HepG2 (cell line): ENCODE results near the gene MCF2L. TPM values are rescaled to one million over a fixed set of nuclear protein-coding genes. Genes with fewer than 3 reads are reported as not detected.

ENCODE experiments used
- AKAP8 ChIP-seq: sonication (generic); formaldehyde crosslinking; IDR thresholded peaks from 2 replicates; pipeline ENCODE4 v1.5.1; 2020; ENCODE audit warnings: mild to moderate bottlenecking, missing genetic modification reagents
- HNRNPL ChIP-seq: fragments of 200-400 bp; formaldehyde crosslinking; IDR thresholded peaks from 2 replicates; pipeline ENCODE4 v1.6.1; 2017; ENCODE audit warnings: mild to moderate bottlenecking, low read depth, low read length
- KDM3A ChIP-seq: IDR thresholded peaks from 2 replicates; pipeline ENCODE4 v1.6.1; 2018; ENCODE audit warnings: low read depth, missing compliant biosample characterization
- KLF9 ChIP-seq: IDR thresholded peaks from 2 replicates; pipeline ENCODE4 v1.6.1; 2016; ENCODE audit warnings: low read depth
- MEIS2 ChIP-seq: sonication (generic); formaldehyde crosslinking; IDR thresholded peaks from 2 replicates; pipeline ENCODE4 v1.9.0; 2021; ENCODE audit warnings: mild to moderate bottlenecking, missing genetic modification reagents
- NCOR1 ChIP-seq: fragments of 200-600 bp; sonication (generic); IDR thresholded peaks from 2 replicates; pipeline ENCODE4 v1.7.0; 2017; ENCODE audit warnings: antibody characterized with exemption, low read length, borderline replicate concordance
- SP140L ChIP-seq: sonication (generic); formaldehyde crosslinking; IDR thresholded peaks from 2 replicates; pipeline ENCODE4 v1.4.0; 2020; ENCODE audit warnings: missing genetic modification reagents, borderline replicate concordance
- TFAP4 ChIP-seq: sonication (generic); IDR thresholded peaks from 2 replicates; pipeline ENCODE4 v1.6.1; 2016; ENCODE audit warnings: low read depth, borderline replicate concordance
- TIGD3 ChIP-seq: sonication (generic); formaldehyde crosslinking; IDR thresholded peaks from 2 replicates; pipeline ENCODE4 v1.5.1; 2020; ENCODE audit warnings: mild to moderate bottlenecking, missing genetic modification reagents, borderline replicate concordance
- ZFP36 ChIP-seq: fragments of 150-350 bp; IDR thresholded peaks from 2 replicates; pipeline ENCODE4 v1.6.1; 2018; ENCODE audit warnings: borderline replicate concordance, low read length, low read depth; ENCODE audit not compliant: partially characterized antibody
- ZNF329 ChIP-seq: sonication (generic); formaldehyde crosslinking; IDR thresholded peaks from 2 replicates; pipeline ENCODE4 v1.9.0; 2021; ENCODE audit warnings: low read depth, mild to moderate bottlenecking, missing genetic modification reagents
- ZNF547 ChIP-seq: sonication (generic); formaldehyde crosslinking; IDR thresholded peaks from 2 replicates; pipeline ENCODE4 v1.5.1; 2020; ENCODE audit warnings: mild to moderate bottlenecking, missing genetic modification reagents
- ZNF670 ChIP-seq: sonication (generic); formaldehyde crosslinking; IDR thresholded peaks from 2 replicates; pipeline ENCODE4 v1.8.0; 2022; ENCODE audit warnings: mild to moderate bottlenecking, missing genetic modification reagents, borderline replicate concordance
- polyA plus RNA-seq, 8 experiments: library from polyadenylated mRNA; depleted of rRNA in 3 of 8; stranded (reverse) in 7 of 8; unstranded in 1 of 8; fragments of >200 nt; fragmentation: Illumina TruSeq in 4 of 8; extraction: Trizol in 4 of 8; gene quantifications; 2 replicates each; pipeline versions ENCODE4 v1.2.1 to v1.2.3, GENCODE V29; 2011 to 2016; ENCODE audit warnings: low read depth in 4 of 8, missing spikeins in 1 of 8, mixed read lengths in 1 of 8; ENCODE audit not compliant: insufficient read depth in 1 of 8
- total RNA-seq, 5 experiments: library from RNA; depleted of rRNA; stranded (reverse); fragments of >200 nt; fragmentation: Illumina TruSeq; extraction: Trizol; gene quantifications; 2 replicates each; pipeline ENCODE4 v1.2.3, GENCODE V29; 2016; ENCODE audit warnings: low read depth in 1 of 5
- TF ChIP-seq, protein P1 (sequence below): sonication (generic); formaldehyde crosslinking; IDR thresholded peaks from 2 replicates; pipeline ENCODE4 v1.9.0; 2021; ENCODE audit warnings: missing genetic modification reagents, borderline replicate concordance
- TF ChIP-seq, protein P2 (sequence below): sonication (generic); formaldehyde crosslinking; IDR thresholded peaks from 2 replicates; pipeline ENCODE4 v1.4.0; 2020; ENCODE audit warnings: missing genetic modification reagents, borderline replicate concordance
- TF ChIP-seq, protein P3 (sequence below), 2 experiments: IDR thresholded peaks; 2 replicates each; pipeline ENCODE4 v1.6.1; 2011 to 2012; ENCODE audit warnings: low read length in 2 of 2, borderline replicate concordance in 1 of 2, low read depth in 1 of 2, mild to moderate bottlenecking in 1 of 2, moderate library complexity in 1 of 2

Gene MCF2L
- total and polyA plus RNA-seq, 2 of the 13 experiments (the other 11 are each of a cell fraction or from before 2014, with no cell fraction given) = 19.4 to 28.4 TPM

DNA sequence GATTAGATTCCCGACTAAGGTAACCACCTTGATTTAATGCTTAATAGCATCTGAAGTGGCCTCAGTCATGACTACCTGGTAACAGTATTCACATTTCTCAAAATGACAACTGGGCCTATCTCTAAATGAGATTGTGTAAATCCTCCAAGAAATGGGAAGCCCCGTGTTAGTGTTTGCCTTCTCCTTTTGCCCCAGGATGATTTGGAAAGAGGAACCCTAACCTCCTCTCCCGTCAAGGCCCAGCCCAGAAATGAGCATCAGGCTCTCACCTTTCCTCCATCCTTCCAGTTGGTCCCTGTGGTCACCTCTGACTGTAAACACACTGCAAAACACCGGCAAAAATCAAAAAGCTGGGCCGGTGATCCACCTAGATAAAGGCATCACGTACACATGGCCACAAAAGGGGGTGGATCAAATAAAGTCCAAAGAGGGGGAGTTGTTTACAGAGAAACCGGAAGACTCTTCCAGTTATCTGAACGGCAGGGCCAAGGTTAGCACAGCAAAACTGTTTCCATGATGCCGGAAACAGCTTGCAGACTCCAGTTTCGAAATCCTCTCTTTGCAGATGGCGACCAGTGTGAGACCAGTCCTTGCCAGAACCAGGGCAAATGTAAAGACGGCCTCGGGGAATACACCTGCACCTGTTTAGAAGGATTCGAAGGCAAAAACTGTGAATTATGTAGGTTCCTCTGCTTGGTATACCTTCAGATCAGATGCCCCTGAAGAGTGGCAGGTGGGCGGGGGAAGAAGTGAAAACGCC, 170.0 kb downstream of the MCF2L start (continued):
- TF ChIP-seq SP140L (CRISPR knock-in tag) (no peak), TIGD3 (no peak; the same call in 1 of the 2 replicates), MEIS2 (CRISPR knock-in tag) (peak; percentile 94), ZNF670 (CRISPR knock-in tag) (peak; percentile 97), KLF9 (CRISPR knock-in tag) (peak; percentile 71; the same call in 1 of the 2 replicates), TFAP4 (peak; percentile 81), ZNF547 (CRISPR knock-in tag) (peak; percentile 78), NCOR1 (peak; percentile 83; the same call in 1 of the 2 replicates), ZFP36 (no peak), AKAP8 (CRISPR knock-in tag) (0 out of 2 replicates have a peak, but pooled peaks have one; percentile 64), KDM3A (CRISPR knock-in tag) (no peak), ZNF329 (CRISPR knock-in tag) (no peak), HNRNPL (no peak)
- TF ChIP-seq, protein P1, sequence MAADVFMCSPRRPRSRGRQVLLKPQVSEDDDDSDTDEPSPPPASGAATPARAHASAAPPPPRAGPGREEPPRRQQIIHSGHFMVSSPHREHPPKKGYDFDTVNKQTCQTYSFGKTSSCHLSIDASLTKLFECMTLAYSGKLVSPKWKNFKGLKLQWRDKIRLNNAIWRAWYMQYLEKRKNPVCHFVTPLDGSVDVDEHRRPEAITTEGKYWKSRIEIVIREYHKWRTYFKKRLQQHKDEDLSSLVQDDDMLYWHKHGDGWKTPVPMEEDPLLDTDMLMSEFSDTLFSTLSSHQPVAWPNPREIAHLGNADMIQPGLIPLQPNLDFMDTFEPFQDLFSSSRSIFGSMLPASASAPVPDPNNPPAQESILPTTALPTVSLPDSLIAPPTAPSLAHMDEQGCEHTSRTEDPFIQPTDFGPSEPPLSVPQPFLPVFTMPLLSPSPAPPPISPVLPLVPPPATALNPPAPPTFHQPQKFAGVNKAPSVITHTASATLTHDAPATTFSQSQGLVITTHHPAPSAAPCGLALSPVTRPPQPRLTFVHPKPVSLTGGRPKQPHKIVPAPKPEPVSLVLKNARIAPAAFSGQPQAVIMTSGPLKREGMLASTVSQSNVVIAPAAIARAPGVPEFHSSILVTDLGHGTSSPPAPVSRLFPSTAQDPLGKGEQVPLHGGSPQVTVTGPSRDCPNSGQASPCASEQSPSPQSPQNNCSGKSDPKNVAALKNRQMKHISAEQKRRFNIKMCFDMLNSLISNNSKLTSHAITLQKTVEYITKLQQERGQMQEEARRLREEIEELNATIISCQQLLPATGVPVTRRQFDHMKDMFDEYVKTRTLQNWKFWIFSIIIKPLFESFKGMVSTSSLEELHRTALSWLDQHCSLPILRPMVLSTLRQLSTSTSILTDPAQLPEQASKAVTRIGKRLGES (CRISPR knock-in tag) = no peak
- TF ChIP-seq, protein P2, sequence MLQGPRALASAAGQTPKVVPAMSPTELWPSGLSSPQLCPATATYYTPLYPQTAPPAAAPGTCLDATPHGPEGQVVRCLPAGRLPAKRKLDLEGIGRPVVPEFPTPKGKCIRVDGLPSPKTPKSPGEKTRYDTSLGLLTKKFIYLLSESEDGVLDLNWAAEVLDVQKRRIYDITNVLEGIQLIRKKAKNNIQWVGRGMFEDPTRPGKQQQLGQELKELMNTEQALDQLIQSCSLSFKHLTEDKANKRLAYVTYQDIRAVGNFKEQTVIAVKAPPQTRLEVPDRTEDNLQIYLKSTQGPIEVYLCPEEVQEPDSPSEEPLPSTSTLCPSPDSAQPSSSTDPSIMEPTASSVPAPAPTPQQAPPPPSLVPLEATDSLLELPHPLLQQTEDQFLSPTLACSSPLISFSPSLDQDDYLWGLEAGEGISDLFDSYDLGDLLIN (CRISPR knock-in tag) = no peak
- TF ChIP-seq, protein P3, sequence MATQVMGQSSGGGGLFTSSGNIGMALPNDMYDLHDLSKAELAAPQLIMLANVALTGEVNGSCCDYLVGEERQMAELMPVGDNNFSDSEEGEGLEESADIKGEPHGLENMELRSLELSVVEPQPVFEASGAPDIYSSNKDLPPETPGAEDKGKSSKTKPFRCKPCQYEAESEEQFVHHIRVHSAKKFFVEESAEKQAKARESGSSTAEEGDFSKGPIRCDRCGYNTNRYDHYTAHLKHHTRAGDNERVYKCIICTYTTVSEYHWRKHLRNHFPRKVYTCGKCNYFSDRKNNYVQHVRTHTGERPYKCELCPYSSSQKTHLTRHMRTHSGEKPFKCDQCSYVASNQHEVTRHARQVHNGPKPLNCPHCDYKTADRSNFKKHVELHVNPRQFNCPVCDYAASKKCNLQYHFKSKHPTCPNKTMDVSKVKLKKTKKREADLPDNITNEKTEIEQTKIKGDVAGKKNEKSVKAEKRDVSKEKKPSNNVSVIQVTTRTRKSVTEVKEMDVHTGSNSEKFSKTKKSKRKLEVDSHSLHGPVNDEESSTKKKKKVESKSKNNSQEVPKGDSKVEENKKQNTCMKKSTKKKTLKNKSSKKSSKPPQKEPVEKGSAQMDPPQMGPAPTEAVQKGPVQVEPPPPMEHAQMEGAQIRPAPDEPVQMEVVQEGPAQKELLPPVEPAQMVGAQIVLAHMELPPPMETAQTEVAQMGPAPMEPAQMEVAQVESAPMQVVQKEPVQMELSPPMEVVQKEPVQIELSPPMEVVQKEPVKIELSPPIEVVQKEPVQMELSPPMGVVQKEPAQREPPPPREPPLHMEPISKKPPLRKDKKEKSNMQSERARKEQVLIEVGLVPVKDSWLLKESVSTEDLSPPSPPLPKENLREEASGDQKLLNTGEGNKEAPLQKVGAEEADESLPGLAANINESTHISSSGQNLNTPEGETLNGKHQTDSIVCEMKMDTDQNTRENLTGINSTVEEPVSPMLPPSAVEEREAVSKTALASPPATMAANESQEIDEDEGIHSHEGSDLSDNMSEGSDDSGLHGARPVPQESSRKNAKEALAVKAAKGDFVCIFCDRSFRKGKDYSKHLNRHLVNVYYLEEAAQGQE (IDR thresholded peaks at IDR 0.05; ENCODE audit: borderline replicate concordance in 1 of 2, low read depth in 1 of 2, low read length in 2 of 2) = no peak; a peak in 1 of 4 replicates
